Limb (tissue), 2 donors: ENCODE measurements around the gene OR2S2.
"Not testable (repeated sequence)": the region's sequence is repeated elsewhere in the genome, so short reads cannot be mapped to it uniquely, and the experiment has no call there.

ENCODE experiments used
- DNase-seq, 2 donors: peaks; one replicate each; pipeline ENCODE4 v3.0.0-alpha.2; 2016; ENCODE audit errors: extremely low spot score in 2 of 2

Gene OR2S2, protein sequence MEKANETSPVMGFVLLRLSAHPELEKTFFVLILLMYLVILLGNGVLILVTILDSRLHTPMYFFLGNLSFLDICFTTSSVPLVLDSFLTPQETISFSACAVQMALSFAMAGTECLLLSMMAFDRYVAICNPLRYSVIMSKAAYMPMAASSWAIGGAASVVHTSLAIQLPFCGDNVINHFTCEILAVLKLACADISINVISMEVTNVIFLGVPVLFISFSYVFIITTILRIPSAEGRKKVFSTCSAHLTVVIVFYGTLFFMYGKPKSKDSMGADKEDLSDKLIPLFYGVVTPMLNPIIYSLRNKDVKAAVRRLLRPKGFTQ

DNA sequence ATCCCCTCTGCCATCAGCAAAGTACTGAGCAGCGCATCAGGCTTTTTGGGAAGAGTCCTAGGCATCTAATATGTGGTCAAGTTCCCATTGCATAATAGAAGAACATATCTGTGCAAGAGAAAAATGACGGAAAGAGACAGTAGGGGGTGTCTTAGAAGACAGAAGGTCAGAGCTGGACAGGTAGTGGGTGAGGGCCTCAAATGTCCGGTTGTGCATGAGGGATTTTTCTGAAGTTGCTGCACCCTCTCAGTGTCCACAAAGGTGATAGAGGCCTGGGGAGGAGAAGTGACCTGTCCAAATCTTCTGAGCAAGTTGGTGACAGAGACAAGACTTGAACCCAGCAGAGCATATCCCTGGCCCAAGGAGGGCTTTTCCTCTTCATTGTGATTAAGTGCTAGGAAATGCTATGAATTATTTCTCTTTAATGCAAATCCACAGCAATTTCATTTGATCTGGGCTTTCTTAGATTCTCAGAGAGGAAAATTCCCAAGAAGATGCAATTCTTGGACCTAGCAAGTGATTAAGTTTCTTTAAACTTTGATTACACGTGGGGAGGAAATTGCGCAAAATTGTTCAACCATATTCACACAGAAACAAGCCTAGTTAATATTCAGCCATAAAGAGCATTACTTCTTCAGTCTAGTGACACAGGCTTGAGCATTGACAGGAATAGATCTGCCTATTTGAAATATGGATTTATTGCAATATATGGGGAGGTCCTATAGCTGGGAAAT is at the start of gene OR2S2:
Gene OR2S2 (minus strand): TSS at position 51 of the 734 bp plus-strand sequence. CDS start 56 bp downstream, outside the sequence.
- DNase-seq: no peak

DNA sequence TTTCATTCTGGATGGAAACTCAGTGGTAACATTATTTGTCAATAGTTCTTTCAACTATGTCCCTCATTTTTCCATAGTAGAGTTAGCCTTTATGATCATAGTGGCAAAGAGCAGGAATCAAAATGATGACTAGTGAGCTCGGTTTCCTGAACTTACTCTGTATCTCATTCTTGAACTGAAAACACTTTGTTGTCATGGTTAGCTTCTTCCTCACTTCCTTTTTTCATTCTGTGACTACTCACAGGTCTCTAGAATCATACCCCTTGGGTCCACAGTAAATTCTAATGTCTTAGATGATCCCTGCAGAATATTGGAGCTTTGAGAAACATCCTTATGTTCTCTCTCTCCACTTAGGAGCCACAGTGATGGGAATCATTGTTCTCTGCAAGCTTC is 49.4 kb upstream of the OR2S2 start:
- DNase-seq: no peak

DNA sequence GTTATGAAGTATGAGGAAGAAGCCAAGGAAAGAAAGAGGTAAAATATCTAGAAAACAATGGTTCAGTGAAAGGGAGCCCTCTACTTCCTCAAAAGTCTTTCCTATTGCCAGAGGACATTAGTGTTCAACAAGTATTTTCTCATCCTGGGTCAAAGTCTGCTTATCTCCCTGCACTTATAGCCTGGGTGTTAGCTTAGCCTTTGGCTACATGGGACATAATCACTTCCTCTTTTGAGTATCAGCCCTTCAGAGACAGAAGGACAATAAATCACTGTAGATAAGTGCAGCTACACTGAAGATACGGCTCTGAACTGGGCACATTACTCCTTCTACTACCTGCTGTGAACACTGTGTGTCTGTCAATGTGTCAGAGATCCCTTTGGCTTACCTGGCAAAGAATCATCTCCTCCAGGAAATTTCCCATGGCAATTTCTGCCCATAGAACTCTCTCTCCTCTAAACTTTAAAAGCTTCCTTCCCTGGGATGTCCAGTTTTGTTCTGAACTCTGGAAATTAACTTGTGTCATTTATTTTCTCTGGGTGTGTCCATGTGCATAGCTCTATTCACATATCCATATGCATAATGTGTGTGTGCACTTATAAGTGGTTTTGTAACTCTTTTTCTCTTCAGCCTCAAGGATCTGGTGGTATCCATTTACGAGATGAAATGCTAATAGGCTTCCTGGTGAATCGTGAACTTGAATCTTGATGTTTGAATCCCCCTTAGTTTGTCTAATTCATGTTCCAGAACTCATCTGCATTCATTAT is 48.8 kb upstream of the OR2S2 start:
- DNase-seq: no peak

DNA sequence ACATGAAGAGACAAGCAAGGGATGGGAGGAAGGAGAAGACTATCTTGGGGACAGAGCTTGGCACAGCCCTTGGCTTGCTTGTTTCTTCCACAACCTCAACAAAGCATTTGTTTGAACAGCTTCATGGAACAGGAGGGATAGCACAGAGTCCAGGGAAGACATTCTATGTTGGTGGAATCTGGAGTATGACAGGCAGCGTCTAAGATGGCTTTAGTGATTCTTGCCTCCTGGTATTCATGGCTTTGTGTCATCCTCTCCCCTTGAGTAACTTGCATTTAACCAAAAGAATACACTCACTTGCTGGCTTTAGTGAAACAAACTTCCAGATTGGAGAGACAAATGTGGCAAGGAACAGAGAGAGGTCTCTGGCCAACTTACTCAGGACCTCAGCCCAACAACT is 47.9 kb upstream of the OR2S2 start:
- no peak for DNase-seq

DNA sequence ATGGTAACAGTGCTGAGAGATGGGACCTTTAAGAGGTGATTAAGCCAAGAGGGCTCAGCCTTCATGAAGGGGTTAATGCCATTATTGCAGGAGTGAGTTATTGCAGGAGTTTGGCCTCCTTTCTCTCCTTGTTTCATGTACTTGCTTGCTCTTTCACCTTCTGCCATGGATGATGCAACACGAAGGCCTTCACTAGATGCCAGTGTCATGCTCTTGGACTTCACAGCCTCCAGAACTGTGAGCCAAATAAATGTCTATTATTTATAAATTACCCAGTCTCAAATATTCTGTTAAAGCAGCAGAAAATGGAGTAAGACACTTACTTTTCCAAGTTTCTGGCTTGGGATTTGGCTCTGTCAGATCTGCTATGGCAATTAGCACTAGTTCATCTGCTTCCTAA is 40.4 kb upstream of the OR2S2 start:
- DNase-seq: no peak

DNA sequence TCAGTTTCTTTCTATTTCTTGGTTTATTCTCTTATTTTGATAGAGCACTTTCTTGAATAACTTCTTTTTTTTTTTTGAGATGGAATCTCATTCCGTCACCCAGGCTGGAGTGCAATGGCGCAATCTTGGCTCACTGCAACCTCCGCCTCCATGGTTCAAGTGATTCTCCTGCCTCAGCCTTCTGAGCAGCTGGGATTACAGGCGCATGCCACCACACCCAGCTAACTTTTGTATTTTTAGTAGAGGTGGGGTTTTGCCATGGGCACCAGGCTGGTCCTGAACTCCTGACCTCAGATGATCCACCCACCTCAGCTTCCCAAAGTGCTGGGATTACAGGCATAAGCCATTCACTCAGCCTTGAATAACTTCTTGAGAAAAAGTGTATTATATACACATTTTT is 39.1 kb upstream of the OR2S2 start:
- not testable (repeated sequence) for DNase-seq

DNA sequence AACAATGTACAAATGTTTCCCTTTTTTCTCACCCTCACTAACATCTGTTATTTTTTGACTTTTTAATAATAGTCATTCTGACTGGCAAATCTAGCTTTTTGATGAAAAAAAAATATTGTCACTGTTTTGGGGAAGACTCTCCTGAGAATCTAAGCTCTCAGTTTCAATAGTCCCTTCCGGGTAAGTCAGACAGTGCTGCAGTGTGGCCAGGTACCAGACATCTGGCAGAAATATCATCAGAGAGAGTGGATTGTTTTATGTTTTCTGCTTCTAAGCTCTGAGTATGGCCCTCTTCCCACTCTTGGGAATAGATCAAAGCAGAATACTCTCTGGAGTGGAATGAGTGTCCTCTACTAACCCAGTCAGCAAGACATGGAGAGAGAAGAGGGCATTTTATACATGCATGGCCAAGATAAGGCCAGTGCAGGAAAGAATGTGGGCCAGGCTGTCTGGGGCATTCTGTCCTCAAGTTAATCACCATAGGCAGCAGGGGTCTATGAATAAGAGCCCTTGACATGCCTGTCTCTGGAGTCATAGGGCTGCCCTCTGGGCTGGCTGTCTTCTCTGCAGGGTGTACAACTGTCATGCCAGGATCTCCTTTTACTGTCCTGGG is 38.5 kb upstream of the OR2S2 start:
- DNase-seq: no peak

DNA sequence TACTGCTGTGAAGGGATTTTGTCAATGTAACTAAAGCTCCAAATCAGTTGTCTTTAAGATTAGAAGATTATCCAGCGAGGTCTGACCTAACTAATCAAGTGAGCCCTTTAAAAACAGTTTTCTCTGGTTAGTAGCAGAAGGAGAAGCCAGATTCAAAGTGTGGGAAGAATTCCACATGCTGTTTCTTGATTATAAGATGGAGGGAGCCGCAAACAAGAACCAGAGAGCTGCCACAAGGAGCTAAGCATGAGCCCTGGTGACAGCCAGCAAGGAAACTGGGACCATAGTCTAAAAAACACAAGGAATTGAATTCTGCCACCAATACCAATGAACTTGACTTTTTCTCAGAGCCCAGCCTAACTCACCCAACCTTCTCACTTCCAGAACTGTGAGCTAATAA is 37.0 kb upstream of the OR2S2 start:
- no peak for DNase-seq

DNA sequence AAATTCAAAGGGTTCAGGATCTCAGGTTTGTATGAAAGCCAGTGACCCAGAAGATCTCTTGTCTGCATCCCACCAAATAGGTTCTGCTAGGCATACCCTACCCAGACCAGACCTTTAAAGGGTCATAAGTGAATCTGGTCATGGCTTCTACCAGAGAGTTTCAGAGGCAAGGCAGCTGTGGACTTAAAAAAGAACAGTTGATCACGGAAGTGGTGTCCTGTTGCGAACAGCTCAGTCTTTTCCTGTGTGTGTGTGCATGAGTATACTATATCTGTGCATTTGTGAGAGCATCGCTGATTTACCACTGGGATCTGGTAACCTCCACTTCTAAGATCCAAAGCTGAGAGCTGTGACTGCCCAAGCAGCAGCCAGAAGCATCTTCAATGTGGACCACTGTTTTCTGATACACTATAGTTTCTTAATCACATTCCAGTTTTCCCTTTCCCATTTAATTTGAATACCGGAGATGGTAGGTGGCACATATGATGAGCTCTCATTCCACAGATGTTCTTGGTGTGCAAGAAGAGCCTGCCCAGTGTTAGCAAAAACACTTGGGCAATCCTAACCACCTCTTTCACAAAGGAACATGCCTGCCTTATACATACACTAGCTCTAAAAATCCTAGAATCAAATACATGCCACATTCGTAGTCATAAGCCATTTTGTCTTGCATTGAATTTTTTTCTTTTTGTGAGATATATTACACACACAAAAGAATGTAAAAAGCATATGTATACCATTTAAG is 36.2 kb upstream of the OR2S2 start:
- DNase-seq: no peak

DNA sequence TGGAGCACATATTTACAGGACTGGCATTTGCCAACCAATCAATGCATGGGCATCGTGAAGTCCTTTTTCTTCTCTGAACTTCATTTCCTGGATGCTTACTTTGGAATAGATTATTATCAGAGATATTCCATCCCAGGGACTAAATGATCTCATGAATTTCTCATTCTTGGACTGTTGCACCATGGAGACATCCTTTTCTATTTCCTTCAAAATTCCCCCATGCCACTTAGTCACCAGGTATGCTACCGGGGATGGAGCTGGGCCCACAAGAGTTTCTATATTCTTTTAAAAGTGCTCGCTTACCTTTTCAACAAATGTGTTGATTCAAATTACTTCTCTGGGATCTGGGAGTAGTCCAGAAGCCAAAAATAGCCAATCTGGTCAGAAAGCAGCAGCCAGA is 35.2 kb upstream of the OR2S2 start:
- not testable (repeated sequence) for DNase-seq

DNA sequence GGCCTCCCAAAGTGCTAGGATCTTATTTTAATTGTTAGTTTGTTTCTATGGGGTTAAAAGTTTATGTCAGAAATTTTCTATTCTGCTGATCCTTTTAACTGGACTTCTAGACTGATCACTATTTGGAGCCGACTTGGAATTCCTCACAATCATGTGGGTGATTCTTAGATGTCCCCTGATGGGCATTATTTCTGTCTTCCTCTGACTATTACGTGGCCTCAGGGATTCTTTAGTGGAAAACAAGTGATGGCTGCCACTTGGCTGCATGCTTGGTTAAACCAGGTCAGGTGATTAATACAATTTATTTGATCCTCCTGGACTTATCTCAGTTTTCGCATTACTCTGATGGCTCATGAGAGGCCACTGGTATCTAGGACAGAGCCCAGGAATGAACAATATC is 32.2 kb upstream of the OR2S2 start:
- no peak for DNase-seq

DNA sequence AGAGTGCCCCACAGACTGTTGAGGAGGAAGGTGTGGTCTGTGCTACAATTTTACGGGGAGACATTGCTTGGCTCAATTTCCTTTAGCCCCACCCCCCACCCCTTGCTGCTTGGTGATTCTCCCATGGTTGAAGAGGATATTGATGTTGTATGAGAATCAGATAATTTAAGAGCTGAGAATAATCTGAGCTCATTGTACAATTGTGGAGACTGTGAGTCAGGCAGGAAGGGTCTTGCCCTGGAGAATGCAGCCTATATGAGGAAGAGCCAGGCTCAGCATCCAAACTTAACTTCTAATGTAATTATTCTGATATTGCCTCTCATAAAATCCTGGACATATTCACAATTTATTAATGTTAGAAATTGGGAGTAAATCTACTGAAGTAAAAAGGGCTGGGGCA is 26.1 kb upstream of the OR2S2 start:
- no peak for DNase-seq

DNA sequence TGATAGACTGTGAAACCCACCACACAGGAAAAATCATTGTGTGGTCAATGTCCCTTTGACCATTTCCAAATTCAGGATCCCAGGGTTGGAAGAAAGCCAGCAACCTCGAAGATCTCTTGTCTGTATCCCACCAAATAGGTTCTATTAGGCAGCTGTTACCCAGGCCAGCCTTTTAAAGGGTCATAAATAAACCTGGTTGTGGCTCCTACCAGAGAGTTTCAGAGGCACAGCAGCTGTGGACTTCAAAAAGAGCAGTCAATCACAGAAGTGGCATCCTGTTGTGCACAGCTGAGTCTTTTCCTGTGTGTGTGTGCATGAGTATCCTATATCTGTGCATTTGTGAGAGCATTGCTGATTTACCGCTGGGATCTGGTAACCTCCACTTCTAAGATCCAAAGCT is 23.7 kb upstream of the OR2S2 start:
- peak in 1 of 2 donors; percentile 60 for DNase-seq

DNA sequence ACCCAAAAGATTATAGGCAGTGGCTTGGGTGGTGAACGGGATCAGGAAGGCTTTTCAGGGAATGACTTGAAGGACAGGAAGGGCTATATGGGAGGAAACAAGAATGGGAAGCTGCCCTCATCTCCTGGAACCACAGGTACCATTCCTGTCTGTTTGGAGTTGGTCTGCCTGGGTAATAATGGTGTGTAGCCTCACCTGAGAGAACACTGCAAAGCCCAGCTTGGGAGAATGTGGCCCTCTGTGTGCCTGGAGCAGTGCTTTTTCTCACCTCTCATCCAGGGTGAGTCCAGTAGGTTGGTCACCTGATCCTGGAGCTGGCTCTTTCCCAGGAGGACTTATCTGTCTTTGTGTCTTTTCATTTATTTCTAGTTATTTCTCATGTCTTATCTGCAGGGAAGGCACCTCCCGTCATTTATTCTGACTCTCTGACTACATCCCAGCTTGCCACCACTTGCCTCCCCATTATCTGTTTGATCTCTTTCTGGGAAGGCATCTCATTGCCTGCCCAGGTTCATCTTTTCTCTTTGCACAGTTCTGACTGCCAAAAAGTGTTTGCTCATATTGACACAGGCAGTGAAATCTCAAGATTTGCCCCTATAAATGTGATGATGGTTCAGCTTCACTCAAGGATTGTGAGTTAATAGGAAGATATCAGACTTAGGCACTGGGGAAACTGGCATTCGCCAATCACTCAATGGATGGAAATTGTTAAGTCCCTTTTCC is 22.5 kb upstream of the OR2S2 start:
- no peak for DNase-seq

DNA sequence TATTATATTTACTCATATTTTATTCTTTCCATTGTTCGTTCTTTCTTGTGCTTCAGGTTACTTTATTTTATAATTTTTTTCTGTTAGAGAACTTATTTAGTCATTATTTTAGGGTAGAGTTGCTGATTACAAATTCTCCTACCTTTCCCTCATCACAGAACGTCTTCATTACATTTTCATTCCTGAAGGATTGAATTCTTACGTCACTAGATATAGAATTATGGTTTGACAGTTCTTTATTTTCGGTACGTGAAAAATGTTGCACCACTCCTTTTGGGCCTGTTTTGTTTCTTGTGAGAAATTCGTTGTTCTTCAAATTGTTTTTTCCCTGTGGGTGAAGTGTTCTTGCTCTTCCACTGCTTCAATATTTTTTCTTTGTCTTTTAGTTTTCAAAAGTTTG is 20.8 kb upstream of the OR2S2 start:
- no peak for DNase-seq

DNA sequence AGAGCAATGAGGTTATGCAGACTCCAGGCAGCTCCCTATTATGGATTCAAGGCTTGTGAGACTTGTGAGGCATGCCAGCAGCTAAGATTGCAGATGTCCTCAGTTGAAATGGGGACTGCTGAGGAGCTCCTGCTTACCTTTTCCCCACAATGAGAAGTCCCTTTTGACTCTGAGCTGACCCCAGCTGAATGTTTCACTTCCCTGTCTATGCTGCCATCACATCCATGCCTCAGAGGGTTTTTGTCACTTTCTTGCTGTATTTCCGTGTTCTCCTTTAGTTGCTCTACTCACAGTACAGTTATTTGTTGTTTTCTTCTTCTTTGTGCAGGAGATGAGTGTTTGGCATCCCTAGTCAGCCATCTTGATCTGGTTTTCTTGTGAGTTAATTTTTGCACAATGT is 18.8 kb upstream of the OR2S2 start:
- no peak for DNase-seq

DNA sequence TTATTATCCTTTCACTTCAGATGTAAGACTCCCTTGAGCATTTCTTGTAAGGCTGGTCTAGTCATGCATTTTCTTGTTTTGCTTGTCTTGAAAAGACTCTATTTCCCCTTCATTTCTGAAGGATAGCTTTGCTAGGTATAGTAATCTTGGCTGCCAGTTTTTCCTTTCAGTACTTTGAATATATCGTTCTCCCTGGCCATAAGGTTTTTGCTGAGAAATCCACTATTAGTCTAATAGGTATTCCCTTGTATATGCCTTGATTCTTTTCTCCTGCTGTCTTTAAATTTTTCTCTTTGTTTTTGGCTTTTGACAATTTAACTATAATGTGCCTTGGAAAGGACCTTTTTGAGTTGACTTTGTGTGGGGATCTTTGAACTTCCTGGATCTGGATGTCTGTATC is 16.8 kb upstream of the OR2S2 start:
- no peak for DNase-seq

DNA sequence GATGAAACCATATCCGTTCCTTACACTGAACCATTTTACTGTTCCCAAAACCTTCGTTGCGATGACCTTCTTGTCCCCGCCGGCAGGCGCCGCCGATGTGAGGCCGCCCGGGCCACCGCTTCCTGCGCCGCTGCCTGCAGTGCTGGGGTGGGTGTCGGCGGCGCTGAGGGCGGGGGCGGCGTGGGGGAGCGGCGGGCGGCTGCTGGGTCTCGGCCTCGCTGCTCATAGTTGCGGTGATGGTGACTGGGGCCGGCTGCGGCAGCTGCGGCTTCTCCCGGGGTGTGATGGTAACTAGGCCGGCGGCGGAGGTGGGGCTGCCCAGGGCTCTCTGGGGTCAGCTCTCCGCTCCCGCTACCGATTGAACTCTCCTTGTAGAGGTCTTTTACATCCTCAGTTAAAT is 14.1 kb upstream of the OR2S2 start:
- peak in 1 of 2 donors; percentile 63 for DNase-seq

DNA sequence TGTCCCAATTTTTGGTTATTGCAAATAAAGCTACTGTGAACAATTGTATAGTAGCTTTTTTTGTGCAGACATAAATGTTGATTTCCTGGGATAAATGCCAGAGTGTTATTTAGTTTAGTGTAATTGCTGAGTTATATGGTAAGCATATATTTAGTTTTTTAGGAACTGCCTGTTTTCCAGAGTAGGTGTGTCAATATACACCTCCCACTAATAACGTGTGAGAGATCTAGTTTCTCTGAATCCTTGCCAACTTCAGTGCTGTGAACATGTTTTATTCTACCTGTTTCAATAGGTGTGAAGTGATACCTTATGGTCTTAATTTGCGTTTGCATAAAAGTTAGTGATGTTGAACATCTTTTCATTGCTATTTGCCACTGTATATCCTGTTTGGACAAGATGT is 9.1 kb upstream of the OR2S2 start:
- no peak for DNase-seq

DNA sequence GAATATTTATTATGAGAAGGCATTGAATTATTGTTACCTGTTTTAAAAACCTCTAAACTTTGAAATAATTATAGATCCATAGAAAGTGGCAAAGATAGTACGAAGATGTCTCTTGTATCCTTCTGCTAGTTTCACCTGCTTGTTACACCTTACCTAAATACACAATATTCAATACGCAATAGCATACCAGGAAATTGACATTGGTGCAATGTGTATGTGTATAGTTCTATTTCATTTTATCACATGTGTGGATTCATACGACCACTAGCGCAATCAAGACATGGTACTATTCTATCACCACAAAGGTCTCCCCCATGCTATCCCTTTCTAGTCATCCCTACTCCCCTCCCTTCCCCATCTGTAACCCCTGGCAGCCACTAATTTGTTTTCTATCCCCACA is 8.5 kb upstream of the OR2S2 start:
- DNase-seq: no peak

DNA sequence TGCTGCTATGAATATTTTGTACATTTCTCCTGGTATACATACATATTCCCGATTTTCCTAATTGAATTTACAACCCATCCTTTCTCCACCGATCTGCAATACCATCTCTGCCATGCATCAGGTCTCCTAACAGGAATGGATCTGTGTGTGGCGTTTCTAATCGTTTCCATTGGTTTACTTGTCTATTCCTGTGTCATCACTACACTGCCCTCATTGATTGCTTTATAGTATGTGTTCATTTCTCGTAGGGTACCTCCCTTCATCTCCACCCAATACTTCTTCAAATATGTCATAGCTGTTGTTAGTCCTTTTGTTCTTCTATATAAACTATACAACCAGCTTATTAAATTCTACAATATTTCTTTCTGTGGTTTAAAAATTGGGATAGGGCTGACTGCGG is 7.1 kb upstream of the OR2S2 start:
- no peak for DNase-seq
